Smooth muscle cell of the brain vasculature (primary cell): ENCODE data around the gene MRPL28.
A peak's percentile ranks its signal among the peaks of the same experiment; 100 is the strongest.
"Not testable (repeated sequence)": the region's sequence is repeated elsewhere in the genome, so short reads cannot be mapped to it uniquely, and the experiment has no call there.

Experiments used
- DNase-seq: peaks from one replicate; pipeline ENCODE4 v3.0.0-alpha.2; 2012; ENCODE audit warnings: low read depth, low spot score

Gene MRPL28

GRCh38 chr16:360698-361336 lies 9.5 kb downstream of the MRPL28 start:
- no peak for DNase-seq

DNA sequence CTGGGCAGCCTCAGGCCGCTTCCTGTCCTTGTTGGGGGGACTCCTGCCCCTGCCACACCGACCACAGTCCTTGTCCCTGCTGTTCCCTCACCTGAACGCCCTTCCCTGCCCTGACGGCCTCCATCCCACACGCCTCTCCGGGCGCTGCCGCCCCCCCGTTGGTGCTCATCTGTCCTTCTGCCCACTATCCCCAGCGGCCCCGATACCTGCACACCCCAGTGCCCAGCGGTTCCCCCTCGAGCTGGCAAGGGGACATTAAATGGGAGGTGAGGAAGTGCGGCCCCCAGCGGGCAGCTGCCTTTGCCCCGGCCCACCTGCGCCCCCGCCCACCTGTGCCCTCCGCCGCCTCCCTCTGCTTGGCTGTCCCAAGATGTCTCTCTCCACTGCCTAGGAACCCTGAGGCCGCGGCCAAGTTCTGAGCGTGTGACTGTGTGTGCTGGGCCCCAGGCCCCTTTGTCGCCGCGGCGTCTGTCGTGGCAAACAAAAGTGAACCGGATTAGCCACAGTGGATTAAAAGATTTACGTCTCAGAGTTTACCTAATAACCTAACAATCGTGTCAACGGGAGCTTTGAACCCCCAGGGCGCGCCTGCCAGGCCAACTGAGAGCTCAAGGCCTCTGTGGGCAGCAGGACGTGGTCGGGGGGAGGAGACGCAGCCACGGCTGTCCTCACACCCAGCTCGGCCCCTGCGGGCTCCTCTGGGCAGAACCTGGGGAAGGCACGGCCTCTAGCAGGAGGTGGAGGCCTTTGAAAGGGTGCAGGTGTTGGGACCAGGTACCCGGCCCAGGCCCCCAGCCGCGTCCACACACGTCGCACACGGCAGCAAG lies 10.3 kb downstream of the MRPL28 start:
- DNase-seq, result no peak

DNA sequence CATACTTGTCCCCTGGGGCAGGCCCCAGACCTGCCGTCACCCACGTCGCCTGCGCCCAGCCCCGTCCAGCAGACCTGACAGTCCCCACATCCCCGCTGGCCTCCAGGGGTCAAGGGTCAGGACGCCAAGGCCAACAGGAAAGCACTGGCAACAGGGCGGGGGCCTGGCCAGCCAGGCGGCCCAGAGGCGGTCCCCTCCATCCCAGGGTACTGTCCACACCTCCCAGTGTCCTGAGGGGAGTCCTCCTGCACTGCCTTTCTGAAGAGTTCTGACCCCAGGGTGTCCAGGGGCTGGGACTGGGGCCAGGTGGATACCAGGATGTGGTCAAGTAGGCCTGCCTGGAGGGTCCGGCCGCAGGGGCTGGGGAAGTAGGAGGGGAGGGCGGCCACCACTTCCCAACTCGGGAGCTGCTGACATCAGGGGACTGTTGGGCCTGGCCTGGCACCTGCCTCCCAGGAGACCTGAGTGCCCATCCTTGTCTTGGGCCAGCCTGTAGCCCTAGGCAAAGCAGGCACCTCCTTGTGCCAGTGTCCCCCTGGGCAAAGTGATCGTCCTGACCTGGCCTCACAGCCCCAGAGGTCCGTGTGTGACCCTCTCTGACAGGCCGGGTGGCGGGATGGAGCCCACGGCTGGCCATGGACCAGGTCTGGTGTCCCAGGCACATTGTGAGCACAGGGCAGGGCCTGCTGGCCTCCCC lies 11.1 kb downstream of the MRPL28 start:
- DNase-seq, result no peak

DNA sequence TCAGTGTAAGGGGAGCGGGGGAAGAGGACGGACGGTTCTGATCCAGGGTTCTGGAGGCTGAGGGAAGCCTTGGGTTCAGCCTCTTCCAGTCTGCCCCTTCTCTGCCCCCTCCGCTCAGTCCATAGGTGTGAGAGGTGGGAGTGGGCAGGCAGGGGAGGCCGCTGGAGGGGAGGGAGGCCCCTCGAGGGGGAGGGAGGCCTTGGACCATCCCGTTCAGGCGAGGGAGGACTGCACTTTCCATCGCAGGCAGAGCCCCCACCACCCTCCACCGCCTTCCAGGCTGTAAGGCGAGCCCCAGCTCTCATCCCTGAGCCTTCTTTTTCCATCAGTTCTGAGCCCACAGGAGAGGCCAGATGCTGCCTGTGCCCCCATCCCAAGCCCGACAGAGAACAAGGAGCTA lies 13.6 kb downstream of the MRPL28 start:
- DNase-seq, result no peak

GRCh38 chr16:354971-355461 lies 15.3 kb downstream of the MRPL28 start:
- DNase-seq, result no peak

- DNase-seq, result no peak
Observed at GRCh38 chr16:354291-354881, 16.0 kb downstream of the MRPL28 start.

GRCh38 chr16:353404-354290 lies 16.7 kb downstream of the MRPL28 start:
- DNase-seq, result no peak

- DNase-seq, result peak; percentile 65
Observed at GRCh38 chr16:352547-353403, 17.6 kb downstream of the MRPL28 start, which contains the start of gene AXIN1. Gene AXIN1, minus strand, starts transcription at chr16:352723. Its CDS starts 5,698 bp downstream, at chr16:347025.

DNA sequence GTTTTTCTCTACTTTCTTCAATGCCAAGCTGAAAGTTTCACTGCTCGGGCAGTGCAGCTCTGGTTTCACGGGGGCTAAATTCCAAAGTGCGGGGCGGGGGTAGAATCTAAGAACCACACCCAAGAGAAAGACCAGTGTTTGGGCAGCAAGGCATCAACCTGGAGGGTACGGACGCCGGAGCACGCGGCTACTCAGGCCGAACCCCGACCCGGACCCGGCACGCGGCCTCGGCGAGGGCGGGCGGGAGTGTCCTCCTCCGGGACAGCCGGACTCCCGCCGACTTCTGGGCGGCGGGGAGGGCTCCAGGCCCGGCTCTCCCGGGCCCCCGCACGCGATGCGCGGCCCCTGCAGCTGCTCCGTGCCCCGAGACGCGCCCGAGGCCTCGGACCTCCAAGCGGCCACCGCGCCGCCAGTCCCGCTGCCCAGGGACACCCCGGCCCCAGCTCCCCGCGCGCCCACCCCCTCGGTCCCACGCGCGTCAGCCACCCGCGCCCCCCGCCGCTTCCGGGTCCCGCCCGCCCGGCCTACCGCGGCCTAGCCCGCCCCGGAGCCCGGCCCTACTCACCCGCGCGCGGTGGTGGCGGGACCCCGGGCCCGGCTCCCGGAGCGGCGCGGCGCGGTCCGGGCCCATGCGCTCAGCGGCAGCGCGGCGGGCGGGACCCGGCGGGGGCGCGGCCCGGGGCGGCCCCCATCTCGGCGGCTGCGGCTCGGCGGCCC lies 18.4 kb downstream of the MRPL28 start:
- DNase-seq, result no peak

GRCh38 chr16:350203-350602 lies 20.1 kb downstream of the MRPL28 start:
- DNase-seq, result no peak

DNA sequence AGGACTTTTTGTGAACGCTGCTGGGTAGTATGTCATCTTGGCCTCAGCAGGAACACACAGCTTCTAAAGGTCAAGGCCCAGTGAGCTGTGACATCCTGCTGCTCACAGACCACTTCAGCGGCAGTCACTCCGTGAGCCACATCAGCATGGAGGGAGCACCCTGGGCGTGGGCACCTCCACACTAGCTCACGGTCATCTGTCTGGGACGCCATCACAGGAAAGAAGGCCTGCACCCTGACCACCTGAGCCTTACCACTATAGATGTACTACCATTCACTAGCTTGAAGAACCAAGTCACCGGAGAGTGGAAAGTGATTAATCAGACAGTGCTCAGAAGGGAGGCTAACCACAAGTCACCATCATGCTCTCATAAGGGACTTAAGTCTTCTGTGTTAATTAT lies 21.1 kb downstream of the MRPL28 start:
- DNase-seq, result no peak

DNA sequence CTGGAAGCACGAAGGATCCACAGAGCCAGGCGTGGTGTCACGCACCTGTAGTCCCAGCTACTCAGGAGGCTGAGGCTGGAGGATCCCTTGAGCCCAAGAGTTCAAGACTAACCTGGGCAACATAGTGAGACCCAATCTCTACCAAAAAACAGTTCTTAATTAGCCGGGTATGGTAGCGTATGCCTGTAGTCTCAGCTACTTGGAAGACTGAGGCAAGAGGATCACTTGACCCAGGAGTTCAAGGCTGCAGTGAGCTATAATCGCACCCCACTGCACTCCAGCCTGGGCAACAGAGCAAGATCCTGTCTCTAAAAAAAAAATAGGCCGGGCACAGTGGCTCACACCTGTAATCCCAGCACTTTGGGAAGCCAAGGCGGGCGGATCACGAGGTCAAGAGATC lies 21.8 kb downstream of the MRPL28 start:
- DNase-seq, result not testable (repeated sequence)

DNA sequence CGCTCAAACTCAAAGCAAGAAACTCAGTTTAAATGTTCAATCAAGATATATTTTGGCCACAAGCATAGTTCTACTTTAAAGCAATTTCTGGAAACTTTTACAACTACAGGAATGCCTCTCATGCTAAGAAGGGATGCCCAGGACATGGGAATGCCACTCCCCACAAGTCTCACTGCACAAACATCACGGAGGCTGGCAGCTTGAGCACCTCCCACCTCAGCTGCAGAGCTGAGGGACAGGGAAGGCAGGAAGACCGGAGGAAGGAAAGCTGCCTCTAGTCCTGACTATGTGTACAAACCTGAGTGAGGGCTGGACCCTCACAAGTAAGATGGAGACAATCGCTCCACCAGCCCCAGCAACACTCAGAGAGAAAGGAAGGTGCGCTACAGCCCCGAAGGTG lies 23.1 kb downstream of the MRPL28 start:
- no peak for DNase-seq

GRCh38 chr16:346587-346986 lies 23.8 kb downstream of the MRPL28 start:
- DNase-seq, result no peak

- DNase-seq, result no peak
Observed at GRCh38 chr16:345772-346171, 24.6 kb downstream of the MRPL28 start.

GRCh38 chr16:342455-343213 lies 27.7 kb downstream of the MRPL28 start:
- DNase-seq, result no peak

DNA sequence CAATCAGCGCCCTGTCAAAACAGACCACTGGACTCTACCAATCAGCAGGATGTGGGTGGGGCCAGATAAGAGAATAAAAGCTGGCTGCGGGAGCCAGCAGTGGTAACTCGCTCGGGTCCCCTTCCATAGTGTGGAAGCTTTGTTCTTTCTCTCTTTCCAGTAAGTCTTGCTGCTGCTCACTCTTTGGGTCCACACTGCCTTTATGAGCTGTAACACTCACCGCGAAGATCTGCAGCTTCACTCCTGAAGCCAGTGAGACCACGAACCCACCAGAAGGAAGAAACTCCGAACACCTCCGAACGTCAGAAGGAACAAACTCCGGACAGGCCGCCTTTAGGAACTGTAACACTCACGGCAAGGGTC lies 28.4 kb downstream of the MRPL28 start:
- DNase-seq, result not testable (repeated sequence)

DNA sequence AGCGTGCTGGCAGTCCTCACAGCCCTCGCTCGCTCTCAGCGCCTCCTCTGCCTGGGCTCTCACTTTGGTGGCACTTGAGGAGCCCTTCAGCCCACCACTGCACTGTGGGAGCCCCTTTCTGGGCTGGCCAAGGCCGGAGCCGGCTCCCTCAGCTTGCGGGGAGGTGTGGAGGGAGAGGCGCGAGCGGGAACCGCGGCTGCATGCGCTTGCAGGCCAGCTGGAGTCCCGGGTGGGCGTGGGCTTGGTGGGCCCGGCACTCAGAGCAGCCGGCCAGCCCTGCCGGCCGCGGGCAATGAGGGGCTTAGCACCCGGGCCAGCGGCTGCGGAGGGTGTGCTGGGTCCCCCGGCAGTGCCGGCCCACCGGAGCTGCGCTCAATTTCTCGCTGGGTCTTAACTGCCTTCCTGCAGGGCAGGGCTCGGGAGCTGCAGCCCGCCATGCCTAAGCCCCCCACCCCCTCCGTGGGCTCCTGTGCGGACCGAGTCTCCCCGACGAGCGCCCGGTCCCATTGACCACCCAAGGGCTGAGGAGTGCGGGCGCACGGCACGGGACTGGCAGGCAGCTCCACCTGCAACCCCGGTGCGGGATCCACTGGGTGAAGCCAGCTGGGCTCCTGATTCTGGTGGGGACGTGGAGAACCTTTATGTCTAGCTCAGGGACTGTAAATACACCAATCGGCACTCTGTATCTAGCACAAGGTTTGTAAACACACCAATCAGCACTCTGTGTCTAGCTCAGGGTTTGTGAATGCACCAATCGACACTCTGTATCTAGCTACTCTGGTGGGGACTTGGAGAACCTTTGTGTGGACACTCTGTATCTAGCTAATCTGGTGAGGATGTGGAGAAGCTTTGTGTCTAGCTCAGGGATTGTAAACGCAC lies 29.0 kb downstream of the MRPL28 start:
- DNase-seq, result not testable (repeated sequence)
